ENCODE data around the gene MARCO. TPM values are rescaled to one million over a fixed set of nuclear protein-coding genes. Genes with fewer than 3 reads are reported as not detected.
"Not testable (repeated sequence)": the region's sequence is repeated elsewhere in the genome, so short reads cannot be mapped to it uniquely, and the experiment has no call there.

The MARCO gene
- total RNA-seq, 1 donor from 2014 or later: not detected

- DNase-seq (ENCODE audit: low spot score): no peak
Measured at GRCh38 chr2:118925981-118926380, 16.0 kb upstream of the MARCO start.

- no peak for DNase-seq (ENCODE audit: low spot score)
Measured at GRCh38 chr2:118929059-118929458, 12.9 kb upstream of the MARCO start.

- DNase-seq (ENCODE audit: low spot score): no peak
Measured at GRCh38 chr2:118932949-118933348, 9.0 kb upstream of the MARCO start.

- no peak for DNase-seq (ENCODE audit: low spot score)
Measured at GRCh38 chr2:118936306-118936705, 5.7 kb upstream of the MARCO start.

GRCh38 chr2:118936936-118937335, 5.1 kb upstream of the MARCO start:
- no peak for DNase-seq (ENCODE audit: low spot score)

- DNase-seq (ENCODE audit: low spot score): no peak
Measured at GRCh38 chr2:118937817-118938216, 4.2 kb upstream of the MARCO start.

GRCh38 chr2:118939994-118940393, 2.0 kb upstream of the MARCO start:
- DNase-seq (ENCODE audit: low spot score): no peak

- DNase-seq (ENCODE audit: low spot score): peak; percentile 17
Measured at GRCh38 chr2:118940486-118941120, 1.4 kb upstream of the MARCO start.

GRCh38 chr2:118943286-118943685, 1.3 kb downstream of the MARCO start:
- no peak for DNase-seq (ENCODE audit: low spot score)

- no peak for DNase-seq (ENCODE audit: low spot score)
Measured at GRCh38 chr2:118945881-118946280, 3.9 kb downstream of the MARCO start.

GRCh38 chr2:118948266-118948665, 6.3 kb downstream of the MARCO start:
- DNase-seq (ENCODE audit: low spot score): not testable (repeated sequence)

- peak; percentile 8 for DNase-seq (ENCODE audit: low spot score)
Measured at GRCh38 chr2:118954297-118955060, 12.5 kb downstream of the MARCO start.

- DNase-seq (ENCODE audit: low spot score): no peak
Measured at GRCh38 chr2:118965737-118966136, 23.7 kb downstream of the MARCO start.

- no peak for DNase-seq (ENCODE audit: low spot score)
Measured at GRCh38 chr2:118967124-118967880, 25.3 kb downstream of the MARCO start.

- no peak for DNase-seq (ENCODE audit: low spot score)
Measured at GRCh38 chr2:118968042-118968441, 26.0 kb downstream of the MARCO start.

- DNase-seq (ENCODE audit: low spot score): no peak
Measured at GRCh38 chr2:118968961-118969733, 27.2 kb downstream of the MARCO start.

- DNase-seq (ENCODE audit: low spot score): no peak
Measured at GRCh38 chr2:118969734-118970395, 27.9 kb downstream of the MARCO start.

- DNase-seq (ENCODE audit: low spot score): no peak
Measured at GRCh38 chr2:118970396-118971135, 28.6 kb downstream of the MARCO start.

GRCh38 chr2:118971245-118972122, 29.5 kb downstream of the MARCO start:
- no peak for DNase-seq (ENCODE audit: low spot score)
